Liver (tissue), 9 donors: Measurements from ENCODE around the gene CAPZA2. TPM values are rescaled to one million over a fixed set of nuclear protein-coding genes. Genes with fewer than 3 reads are reported as not detected.

Experiments used
- DNase-seq: peaks from one replicate; pipeline ENCODE4 v3.0.0-alpha.2; 2017; ENCODE audit warnings: low spot score
- H3K27ac ChIP-seq, 2 donors: one replicate each; pipeline ENCODE4 v1.7.0; 2013; ENCODE audit warnings: inconsistent platforms in 2 of 2, low read length in 2 of 2, control low read depth in 1 of 2, low read depth in 1 of 2, mild to moderate bottlenecking in 1 of 2
- H3K27me3 ChIP-seq, 4 donors: one replicate each; pipeline versions ENCODE4 v1.6.1 to v1.7.0; 2013; ENCODE audit warnings: low read length in 3 of 4, inconsistent platforms in 1 of 4, mild to moderate bottlenecking in 1 of 4, moderate library complexity in 1 of 4; ENCODE audit not compliant: control insufficient read depth in 4 of 4, insufficient read depth in 4 of 4
- H3K36me3 ChIP-seq, 4 donors: one replicate each; pipeline versions ENCODE4 v1.6.1 to v1.7.0; 2013; ENCODE audit warnings: low read length in 3 of 4, mild to moderate bottlenecking in 3 of 4, low read depth in 1 of 4, moderate library complexity in 1 of 4; ENCODE audit not compliant: control insufficient read depth in 4 of 4, insufficient read depth in 3 of 4
- H3K4me1 ChIP-seq, 4 donors: one replicate each; pipeline versions ENCODE4 v1.6.1 to v1.7.0; 2013; ENCODE audit warnings: low read length in 3 of 4, mild to moderate bottlenecking in 3 of 4, moderate library complexity in 1 of 4; ENCODE audit not compliant: control insufficient read depth in 4 of 4, insufficient read depth in 4 of 4
- H3K4me3 ChIP-seq, 3 donors: one replicate each; pipeline versions ENCODE4 v1.6.1 to v1.7.0; 2013; ENCODE audit warnings: low read length in 3 of 3, control low read depth in 1 of 3, low read depth in 1 of 3, mild to moderate bottlenecking in 1 of 3
- H3K9ac ChIP-seq, 2 donors: one replicate each; pipeline ENCODE4 v1.7.0; 2013; ENCODE audit warnings: low read length in 2 of 2, mild to moderate bottlenecking in 2 of 2, moderate library complexity in 2 of 2, control low read depth in 1 of 2, low read depth in 1 of 2
- H3K9me3 ChIP-seq, 4 donors: one replicate each; pipeline versions ENCODE4 v1.6.1 to v1.7.0; 2013; ENCODE audit warnings: low read length in 3 of 4; ENCODE audit not compliant: control insufficient read depth in 4 of 4
- EGR1 ChIP-seq, 2 donors: IDR thresholded peaks; 2 replicates each; pipeline ENCODE4 v1.6.1; 2016 to 2018; ENCODE audit warnings: antibody characterized with exemption in 2 of 2, low read depth in 2 of 2
- FOXA1 ChIP-seq: IDR thresholded peaks from 2 replicates; pipeline ENCODE4 v1.6.1; 2016; ENCODE audit warnings: antibody characterized with exemption
- FOXA2 ChIP-seq: IDR thresholded peaks from 2 replicates; pipeline ENCODE4 v1.6.1; 2016; ENCODE audit warnings: antibody characterized with exemption
- GABPA ChIP-seq, 2 donors: IDR thresholded peaks in 1 of 2; conservative IDR thresholded peaks in 1 of 2; 2 replicates each; pipeline ENCODE4 v1.6.1; 2016; ENCODE audit warnings: antibody characterized with exemption in 2 of 2, mild to moderate bottlenecking in 1 of 2, moderate library complexity in 1 of 2
- HNF4G ChIP-seq: IDR thresholded peaks from 2 replicates; pipeline ENCODE4 v1.6.1; 2016; ENCODE audit warnings: antibody characterized with exemption
- JUND ChIP-seq, 2 donors: IDR thresholded peaks; 2 replicates each; pipeline ENCODE4 v1.6.1; 2016; ENCODE audit warnings: antibody characterized with exemption in 2 of 2
- MAX ChIP-seq: IDR thresholded peaks from 2 replicates; pipeline ENCODE4 v1.6.1; 2016; ENCODE audit warnings: antibody characterized with exemption
- NR2F2 ChIP-seq: IDR thresholded peaks from 2 replicates; pipeline ENCODE4 v1.6.1; 2016; ENCODE audit warnings: antibody characterized with exemption
- RAD21 ChIP-seq, 2 donors: IDR thresholded peaks; 2 replicates each; pipeline ENCODE4 v1.6.1; 2016; ENCODE audit warnings: antibody characterized with exemption in 2 of 2, mild to moderate bottlenecking in 2 of 2
- REST ChIP-seq: IDR thresholded peaks from 2 replicates; pipeline ENCODE4 v1.6.1; 2016; ENCODE audit warnings: antibody characterized with exemption, mild to moderate bottlenecking
- RXRA ChIP-seq, 2 donors: IDR thresholded peaks; 2 replicates each; pipeline ENCODE4 v1.6.1; 2017 to 2018; ENCODE audit warnings: antibody characterized with exemption in 2 of 2, mild to moderate bottlenecking in 1 of 2
- SP1 ChIP-seq: IDR thresholded peaks from 2 replicates; pipeline ENCODE4 v1.6.1; 2018; ENCODE audit warnings: antibody characterized with exemption, mild to moderate bottlenecking
- TAF1 ChIP-seq: conservative IDR thresholded peaks from 2 replicates; pipeline ENCODE4 v1.6.1; 2016; ENCODE audit warnings: antibody characterized with exemption, mild to moderate bottlenecking
- YY1 ChIP-seq: IDR thresholded peaks from 2 replicates; pipeline ENCODE4 v1.6.1; 2016; ENCODE audit warnings: antibody characterized with exemption, mild to moderate bottlenecking
- ZBTB33 ChIP-seq: IDR thresholded peaks from 2 replicates; pipeline ENCODE4 v1.6.1; 2016; ENCODE audit warnings: antibody characterized with exemption
- WGBS: extraction: QIAGEN DNeasy Blood & Tissue Kit; methylation state at CpG from one replicate; pipeline ENCODE4 v1.1.7; 2013; 5-methylcytosine and 5-hydroxymethylcytosine counted together
- polyA plus RNA-seq, 2 donors: library from polyadenylated mRNA; stranded (reverse) in 1 of 2; unstranded in 1 of 2; fragments of 200-250 nt in 1 of 2; fragments of >200 nt in 1 of 2; fragmentation: Nextera tagmentation in 1 of 2; extraction: Ambion mirVana in 1 of 2; gene quantifications; one replicate each; pipeline versions ENCODE4 v1.2.1 to v1.2.3, GENCODE V29; 2013 to 2015
- total RNA-seq, 2 donors: library from RNA; depleted of rRNA; stranded (reverse); fragments of >200 nt; gene quantifications; one replicate each; pipeline ENCODE4 v1.2.3, GENCODE V29; 2014
- TF ChIP-seq, protein P1 (sequence below): IDR thresholded peaks from 2 replicates; pipeline ENCODE4 v1.6.1; 2016; ENCODE audit warnings: antibody characterized with exemption
- TF ChIP-seq, protein P2 (sequence below): fragments of 150-350 bp; IDR thresholded peaks from 2 replicates; pipeline ENCODE4 v1.5.1; 2017; ENCODE audit warnings: improper control_type of control experiment, low read depth, low read length; ENCODE audit not compliant: missing input control
- donor health status: healthy.
- donor health status: healthy.
- donor health status: healthy.
- donor health status: healthy.
- donor health status: healthy.

CAPZA2 gene
- total and polyA plus RNA-seq, 4 donors, result 45.1 to 90.0 (median 69.1) TPM

- H3K4me3 ChIP-seq, result no peak overlapping the region
- no peaks in the 10 kb centered on the region for H3K36me3 ChIP-seq
- DNase-seq, result no peak
- H3K27ac ChIP-seq, result no peak overlapping the region
- no peaks in the 10 kb centered on the region for H3K4me1 ChIP-seq
- no peaks in the 10 kb centered on the region for H3K9me3 ChIP-seq
- TF ChIP-seq RXRA (IDR thresholded peaks at IDR 0.05) (no peak), FOXA2 (no peak), EGR1 (IDR thresholded peaks at IDR 0.05; ENCODE audit: low read depth in 2 of 2) (no peak), TAF1 (no peak), SP1 (no peak), MAX (no peak), HNF4G (no peak), JUND (IDR thresholded peaks at IDR 0.05) (no peak)
- TF ChIP-seq, protein P1, sequence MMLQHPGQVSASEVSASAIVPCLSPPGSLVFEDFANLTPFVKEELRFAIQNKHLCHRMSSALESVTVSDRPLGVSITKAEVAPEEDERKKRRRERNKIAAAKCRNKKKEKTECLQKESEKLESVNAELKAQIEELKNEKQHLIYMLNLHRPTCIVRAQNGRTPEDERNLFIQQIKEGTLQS, result no peak
- 91% methylated on average over 2 of the region's 2 CpGs for WGBS
- H3K27me3 ChIP-seq, result no peaks in the 10 kb centered on the region
- no peak overlapping the region for H3K9ac ChIP-seq
These were observed 76.3 kb downstream of the CAPZA2 start for GRCh38 chr7:116938678-116939077.

DNA sequence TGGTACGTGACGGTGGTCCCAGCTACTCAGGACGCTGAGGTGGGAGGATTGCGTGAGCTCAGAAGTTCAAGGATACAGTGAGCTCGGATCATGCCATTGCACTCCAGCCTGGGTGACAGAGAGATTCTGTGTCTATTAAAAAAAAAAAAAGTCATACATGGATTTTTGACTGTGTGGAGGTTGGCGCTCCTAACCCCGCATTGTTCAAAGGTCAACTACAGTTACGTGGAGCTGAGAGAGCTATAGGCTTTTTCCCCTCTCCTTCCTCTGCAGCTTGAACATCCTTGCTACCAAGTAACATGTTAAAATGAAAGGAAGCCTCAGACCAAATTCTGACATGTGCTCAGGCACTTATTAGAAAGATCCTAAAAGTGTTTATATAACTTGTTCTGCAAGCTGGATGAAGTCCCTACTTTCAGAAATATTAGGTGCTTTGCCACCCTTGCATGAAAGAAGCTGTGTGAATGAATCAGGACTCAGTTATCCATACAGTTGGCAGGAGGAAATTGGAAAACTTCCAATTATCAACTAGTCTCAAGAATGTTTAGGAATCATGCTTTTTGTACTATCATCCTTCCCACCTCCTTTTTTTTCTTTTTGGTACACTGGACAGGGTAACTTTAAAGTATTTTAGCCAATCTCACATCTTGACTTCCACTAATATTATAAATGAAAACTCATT, 78.4 kb downstream of the CAPZA2 start:
- no peaks in the 10 kb centered on the region for H3K4me1 ChIP-seq
- no peak overlapping the region for H3K4me3 ChIP-seq
- no peaks in the 10 kb centered on the region for H3K27me3 ChIP-seq
- H3K9ac ChIP-seq, result no peak overlapping the region
- WGBS, result 79% methylated on average over 8 of the region's 8 CpGs
- DNase-seq, result no peak
- no peaks in the 10 kb centered on the region for H3K36me3 ChIP-seq
- H3K9me3 ChIP-seq, result no peaks in the 10 kb centered on the region
- H3K27ac ChIP-seq, result no peak overlapping the region
- no peak for TF ChIP-seq EGR1 (IDR thresholded peaks at IDR 0.05; ENCODE audit: low read depth in 2 of 2)
- TF ChIP-seq RAD21 (IDR thresholded peaks at IDR 0.05), result no peak
- TF ChIP-seq HNF4G, result no peak
- TF ChIP-seq, protein P2, sequence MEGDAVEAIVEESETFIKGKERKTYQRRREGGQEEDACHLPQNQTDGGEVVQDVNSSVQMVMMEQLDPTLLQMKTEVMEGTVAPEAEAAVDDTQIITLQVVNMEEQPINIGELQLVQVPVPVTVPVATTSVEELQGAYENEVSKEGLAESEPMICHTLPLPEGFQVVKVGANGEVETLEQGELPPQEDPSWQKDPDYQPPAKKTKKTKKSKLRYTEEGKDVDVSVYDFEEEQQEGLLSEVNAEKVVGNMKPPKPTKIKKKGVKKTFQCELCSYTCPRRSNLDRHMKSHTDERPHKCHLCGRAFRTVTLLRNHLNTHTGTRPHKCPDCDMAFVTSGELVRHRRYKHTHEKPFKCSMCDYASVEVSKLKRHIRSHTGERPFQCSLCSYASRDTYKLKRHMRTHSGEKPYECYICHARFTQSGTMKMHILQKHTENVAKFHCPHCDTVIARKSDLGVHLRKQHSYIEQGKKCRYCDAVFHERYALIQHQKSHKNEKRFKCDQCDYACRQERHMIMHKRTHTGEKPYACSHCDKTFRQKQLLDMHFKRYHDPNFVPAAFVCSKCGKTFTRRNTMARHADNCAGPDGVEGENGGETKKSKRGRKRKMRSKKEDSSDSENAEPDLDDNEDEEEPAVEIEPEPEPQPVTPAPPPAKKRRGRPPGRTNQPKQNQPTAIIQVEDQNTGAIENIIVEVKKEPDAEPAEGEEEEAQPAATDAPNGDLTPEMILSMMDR, result no peak
- no peak for TF ChIP-seq MAX
- no peak for TF ChIP-seq FOXA2
- TF ChIP-seq JUND (IDR thresholded peaks at IDR 0.05), result no peak
- TF ChIP-seq GABPA (IDR thresholded peaks at IDR 0.05 in 1 of 2, conservative IDR thresholded peaks at IDR 0.05 in 1 of 2), result no peak
- TF ChIP-seq NR2F2, result no peak
- TF ChIP-seq YY1, result no peak
- TF ChIP-seq FOXA1, result no peak
- no peak for TF ChIP-seq TAF1
- TF ChIP-seq REST, result no peak
- no peak for TF ChIP-seq SP1
- TF ChIP-seq ZBTB33, result no peak
- TF ChIP-seq, protein P1, result no peak
- no peak for TF ChIP-seq RXRA (IDR thresholded peaks at IDR 0.05)
